Activated naive CD4-positive, alpha-beta T cell treated with anti-CD3 and anti-CD28 coated beads, Interleukin-2, amount 50 U/mL, for 24 hours (primary cell): ENCODE data around the gene TECPR2.

Experiments
- H3K27ac Mint-ChIP-seq: one replicate; pipeline ENCODE4 v1.8.0; 2021; ENCODE audit warnings: mild to moderate bottlenecking, mixed read lengths
- H3K27me3 Mint-ChIP-seq: one replicate; pipeline ENCODE4 v1.8.0; 2021; ENCODE audit warnings: mixed read lengths
- H3K36me3 Mint-ChIP-seq: one replicate; pipeline ENCODE4 v1.8.0; 2021; ENCODE audit warnings: mixed read lengths
- H3K4me1 Mint-ChIP-seq: one replicate; pipeline ENCODE4 v1.8.0; 2021; ENCODE audit warnings: mixed read lengths
- H3K4me3 Mint-ChIP-seq: one replicate; pipeline ENCODE4 v1.8.0; 2021; ENCODE audit warnings: mild to moderate bottlenecking, mixed read lengths
- H3K9me3 Mint-ChIP-seq: one replicate; pipeline ENCODE4 v1.8.0; 2021; ENCODE audit warnings: mixed read lengths

Gene TECPR2

DNA sequence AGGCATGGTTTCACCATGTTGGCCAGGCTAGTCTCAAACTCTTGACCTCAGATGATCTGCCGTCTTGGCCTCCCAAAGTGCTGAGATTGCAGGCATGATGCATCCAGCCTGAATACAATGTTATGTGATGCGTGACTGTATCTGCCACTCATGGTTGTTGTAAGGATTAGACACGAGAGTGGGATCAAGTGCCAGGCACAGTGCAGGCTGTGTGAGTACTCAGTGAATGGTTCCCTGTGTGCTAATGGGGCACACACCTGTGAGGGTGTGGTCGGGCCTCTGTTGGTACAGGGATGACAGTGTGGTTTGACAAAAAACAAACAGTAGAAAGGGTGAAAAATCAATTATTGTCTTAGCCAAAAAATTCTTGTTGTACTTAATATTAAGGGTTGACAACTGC lies 61.8 kb downstream of the TECPR2 start:
- no peak overlapping the region for H3K4me3 Mint-ChIP-seq
- no peak overlapping the region for H3K27ac Mint-ChIP-seq
- no peaks in the 10 kb centered on the region for H3K27me3 Mint-ChIP-seq
- H3K9me3 Mint-ChIP-seq, result no peaks in the 10 kb centered on the region
- H3K4me1 Mint-ChIP-seq, result no peaks in the 10 kb centered on the region
- H3K36me3 Mint-ChIP-seq, result peaks cover 6% of the 10 kb centered on the region

- H3K27me3 Mint-ChIP-seq, result no peaks in the 10 kb centered on the region
- no peaks in the 10 kb centered on the region for H3K9me3 Mint-ChIP-seq
- H3K4me1 Mint-ChIP-seq, result no peaks in the 10 kb centered on the region
- H3K36me3 Mint-ChIP-seq, result peaks cover 6% of the 10 kb centered on the region
- H3K4me3 Mint-ChIP-seq, result no peak overlapping the region
- H3K27ac Mint-ChIP-seq, result no peak overlapping the region
Measured at GRCh38 chr14:102424923-102425322, 62.2 kb downstream of the TECPR2 start.

DNA sequence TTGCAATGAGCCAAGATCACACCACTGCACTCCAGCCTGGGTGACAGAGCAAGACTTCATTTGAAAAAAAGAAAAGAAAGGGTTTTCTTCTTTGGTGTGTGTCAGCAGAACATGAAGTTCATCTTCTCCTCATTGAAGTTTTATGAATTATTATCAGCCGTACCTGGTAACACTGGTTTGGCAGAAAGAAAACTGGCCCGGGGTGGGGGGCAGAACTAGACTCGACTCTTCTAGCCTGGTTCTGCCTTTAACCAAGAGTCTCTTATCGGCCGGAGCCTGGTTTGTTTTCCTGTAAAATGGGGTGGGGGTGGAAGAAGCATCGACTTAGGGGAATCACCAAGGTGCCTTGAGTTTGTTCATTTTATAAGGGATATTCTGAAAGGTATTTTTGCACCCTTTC lies 64.1 kb downstream of the TECPR2 start:
- no peak overlapping the region for H3K27ac Mint-ChIP-seq
- no peak overlapping the region for H3K4me3 Mint-ChIP-seq
- H3K27me3 Mint-ChIP-seq, result no peaks in the 10 kb centered on the region
- H3K36me3 Mint-ChIP-seq, result peaks cover 7% of the 10 kb centered on the region
- H3K4me1 Mint-ChIP-seq, result no peaks in the 10 kb centered on the region
- H3K9me3 Mint-ChIP-seq, result no peaks in the 10 kb centered on the region

DNA sequence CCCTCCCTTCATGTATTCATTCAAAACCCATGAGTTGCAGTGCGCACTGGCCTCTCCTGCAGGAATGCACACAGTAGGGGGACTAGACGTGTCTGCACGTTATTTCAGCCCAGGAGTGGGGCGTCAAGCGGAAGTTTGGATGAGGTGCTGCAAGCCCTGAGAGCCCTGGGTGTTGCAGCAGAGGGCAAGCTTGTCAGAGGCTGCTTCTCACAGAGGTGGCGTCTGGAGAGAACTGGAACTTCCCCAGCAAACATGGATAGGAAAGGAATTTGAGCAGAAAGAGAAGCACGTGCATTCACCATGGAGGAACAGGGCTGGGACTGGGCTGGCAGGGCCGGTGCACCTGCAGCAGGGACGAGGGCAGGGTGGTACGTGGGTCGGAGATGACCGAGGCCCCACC lies 64.9 kb downstream of the TECPR2 start:
- no peaks in the 10 kb centered on the region for H3K4me1 Mint-ChIP-seq
- H3K27me3 Mint-ChIP-seq, result no peaks in the 10 kb centered on the region
- no peak overlapping the region for H3K27ac Mint-ChIP-seq
- H3K4me3 Mint-ChIP-seq, result no peak overlapping the region
- peaks cover 9% of the 10 kb centered on the region for H3K36me3 Mint-ChIP-seq
- H3K9me3 Mint-ChIP-seq, result no peaks in the 10 kb centered on the region

- H3K4me3 Mint-ChIP-seq, result no peak overlapping the region
- H3K9me3 Mint-ChIP-seq, result no peaks in the 10 kb centered on the region
- no peaks in the 10 kb centered on the region for H3K4me1 Mint-ChIP-seq
- H3K27me3 Mint-ChIP-seq, result no peaks in the 10 kb centered on the region
- peaks cover 6% of the 10 kb centered on the region for H3K36me3 Mint-ChIP-seq
- H3K27ac Mint-ChIP-seq, result no peak overlapping the region
Measured at GRCh38 chr14:102430212-102430908, 67.6 kb downstream of the TECPR2 start.

DNA sequence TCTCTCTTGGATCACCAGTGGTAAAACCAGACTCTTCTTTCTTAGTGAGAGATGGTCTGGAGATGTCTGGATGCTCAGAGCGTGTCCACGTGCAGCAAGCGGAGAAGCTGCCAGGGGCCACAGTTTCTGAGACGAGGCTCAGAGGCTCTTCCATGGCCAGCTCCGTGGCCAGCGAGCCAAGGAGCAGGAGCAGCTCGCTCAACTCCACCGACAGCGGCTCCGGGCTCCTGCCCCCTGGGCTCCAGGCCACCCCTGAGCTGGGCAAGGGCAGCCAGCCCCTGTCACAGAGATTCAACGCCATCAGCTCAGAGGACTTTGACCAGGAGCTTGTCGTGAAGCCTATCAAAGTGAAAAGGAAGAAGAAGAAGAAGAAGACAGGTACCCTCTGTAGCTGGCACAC lies 69.0 kb downstream of the TECPR2 start:
- H3K27me3 Mint-ChIP-seq, result no peaks in the 10 kb centered on the region
- peaks cover 5% of the 10 kb centered on the region for H3K36me3 Mint-ChIP-seq
- no peaks in the 10 kb centered on the region for H3K4me1 Mint-ChIP-seq
- no peak overlapping the region for H3K27ac Mint-ChIP-seq
- no peak overlapping the region for H3K4me3 Mint-ChIP-seq
- H3K9me3 Mint-ChIP-seq, result no peaks in the 10 kb centered on the region

DNA sequence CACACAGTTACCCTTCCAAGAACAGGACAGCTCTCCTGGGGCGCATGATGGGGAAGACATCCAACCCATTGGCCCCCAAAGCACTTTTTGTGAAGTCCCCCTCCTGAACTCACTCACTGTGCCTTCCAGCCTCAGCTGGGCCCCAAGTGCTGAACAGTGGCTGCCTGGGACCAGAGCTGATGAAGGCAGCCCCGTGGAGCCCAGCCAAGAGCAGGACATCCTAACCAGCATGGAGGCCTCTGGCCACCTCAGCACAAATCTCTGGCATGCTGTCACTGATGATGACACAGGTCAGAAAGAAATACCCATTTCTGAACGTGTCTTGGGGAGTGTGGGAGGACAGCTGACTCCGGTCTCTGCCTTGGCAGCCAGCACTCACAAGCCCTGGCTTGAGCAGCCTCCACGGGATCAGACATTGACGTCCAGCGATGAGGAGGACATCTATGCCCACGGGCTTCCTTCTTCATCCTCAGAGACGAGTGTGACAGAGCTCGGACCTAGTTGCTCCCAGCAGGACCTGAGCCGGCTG lies 72.0 kb downstream of the TECPR2 start:
- Mint-ChIP-seq H3K4me1 (no peaks in the 10 kb centered on the region), H3K27me3 (no peaks in the 10 kb centered on the region), H3K9me3 (no peaks in the 10 kb centered on the region), H3K4me3 (no peak overlapping the region), H3K27ac (no peak overlapping the region), H3K36me3 (peaks cover 6% of the 10 kb centered on the region)

- Mint-ChIP-seq H3K36me3 (peaks cover 6% of the 10 kb centered on the region), H3K4me1 (no peaks in the 10 kb centered on the region), H3K27ac (no peak overlapping the region), H3K4me3 (no peak overlapping the region), H3K9me3 (no peaks in the 10 kb centered on the region), H3K27me3 (no peaks in the 10 kb centered on the region)
Measured at GRCh38 chr14:102437997-102438915, 75.5 kb downstream of the TECPR2 start.

DNA sequence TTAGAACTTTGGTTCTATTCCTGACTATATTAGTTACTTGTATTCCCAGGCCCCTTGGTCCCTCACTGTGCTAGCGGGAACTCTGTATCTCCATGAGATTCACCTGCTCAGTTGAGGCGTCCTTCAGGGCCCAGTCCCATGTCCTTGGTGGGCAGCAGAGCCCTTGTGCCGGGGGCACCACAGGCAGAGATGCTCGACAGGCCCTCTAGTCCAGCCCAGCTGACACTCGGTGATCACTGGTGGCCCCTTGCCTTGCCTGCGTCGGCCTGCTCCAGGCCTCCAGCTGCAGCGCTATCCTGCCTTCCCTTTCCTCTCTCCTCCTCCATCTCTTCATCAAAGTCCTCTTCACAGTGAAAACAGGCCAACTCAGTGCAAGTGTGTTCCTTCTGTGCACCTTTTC lies 76.8 kb downstream of the TECPR2 start:
- H3K9me3 Mint-ChIP-seq, result no peaks in the 10 kb centered on the region

DNA sequence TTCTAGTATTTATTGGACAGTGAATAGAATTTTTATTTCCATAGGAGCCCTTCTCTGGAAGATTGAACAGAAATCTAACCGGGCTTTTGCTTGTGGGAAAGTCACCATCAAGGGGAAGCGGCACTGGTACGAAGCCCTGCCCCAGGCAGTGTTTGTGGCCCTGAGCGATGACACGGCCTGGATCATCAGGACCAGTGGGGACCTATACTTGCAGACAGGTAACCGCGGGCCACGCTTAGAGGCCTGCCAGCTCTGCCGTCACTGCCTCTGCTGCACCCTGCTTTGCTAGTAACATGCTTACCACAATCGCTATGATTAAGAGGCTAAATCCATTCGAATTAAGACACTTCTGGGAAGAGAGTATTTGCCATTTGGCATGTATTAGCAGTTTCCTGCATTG lies 77.7 kb downstream of the TECPR2 start:
- Mint-ChIP-seq H3K27ac (no peak overlapping the region), H3K27me3 (no peaks in the 10 kb centered on the region), H3K9me3 (no peaks in the 10 kb centered on the region), H3K36me3 (peaks cover 9% of the 10 kb centered on the region), H3K4me1 (no peaks in the 10 kb centered on the region), H3K4me3 (no peak overlapping the region)

More for the DNA sequence above, 76.8 kb downstream of the TECPR2 start:
- H3K27ac Mint-ChIP-seq, result no peak overlapping the region
- no peaks in the 10 kb centered on the region for H3K27me3 Mint-ChIP-seq
- H3K36me3 Mint-ChIP-seq, result peaks cover 7% of the 10 kb centered on the region
- no peaks in the 10 kb centered on the region for H3K4me1 Mint-ChIP-seq
- H3K4me3 Mint-ChIP-seq, result no peak overlapping the region

- H3K36me3 Mint-ChIP-seq, result peaks cover 9% of the 10 kb centered on the region
- no peak overlapping the region for H3K27ac Mint-ChIP-seq
- H3K4me1 Mint-ChIP-seq, result no peaks in the 10 kb centered on the region
- no peaks in the 10 kb centered on the region for H3K9me3 Mint-ChIP-seq
- no peaks in the 10 kb centered on the region for H3K27me3 Mint-ChIP-seq
- H3K4me3 Mint-ChIP-seq, result no peak overlapping the region
Measured at GRCh38 chr14:102442241-102443211, 79.8 kb downstream of the TECPR2 start.

DNA sequence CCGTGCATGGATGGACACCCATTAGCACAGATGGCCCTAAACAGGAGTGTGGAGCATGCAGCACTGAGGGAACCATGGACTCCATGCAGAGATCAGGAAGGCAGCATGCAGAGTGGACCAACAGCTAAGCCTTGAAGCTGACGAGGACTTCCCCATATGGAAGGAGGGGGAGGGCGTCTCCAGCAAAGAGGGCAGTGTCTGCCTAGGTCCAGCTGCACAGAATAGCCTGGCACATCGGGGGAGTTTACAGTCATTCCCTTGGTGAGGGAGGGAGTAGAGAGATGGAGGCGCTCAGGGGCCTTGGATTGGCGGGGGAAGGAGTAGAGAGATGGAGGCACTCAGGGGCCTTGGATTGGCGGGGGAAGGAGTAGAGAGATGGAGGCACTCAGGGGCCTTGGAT lies 82.3 kb downstream of the TECPR2 start:
- H3K4me1 Mint-ChIP-seq, result no peaks in the 10 kb centered on the region
- H3K27me3 Mint-ChIP-seq, result no peaks in the 10 kb centered on the region
- no peaks in the 10 kb centered on the region for H3K9me3 Mint-ChIP-seq
- no peak overlapping the region for H3K4me3 Mint-ChIP-seq
- no peak overlapping the region for H3K27ac Mint-ChIP-seq
- peaks cover 9% of the 10 kb centered on the region for H3K36me3 Mint-ChIP-seq

- no peaks in the 10 kb centered on the region for H3K9me3 Mint-ChIP-seq
- peaks cover 10% of the 10 kb centered on the region for H3K36me3 Mint-ChIP-seq
- no peak overlapping the region for H3K27ac Mint-ChIP-seq
- no peak overlapping the region for H3K4me3 Mint-ChIP-seq
- H3K4me1 Mint-ChIP-seq, result no peaks in the 10 kb centered on the region
- no peaks in the 10 kb centered on the region for H3K27me3 Mint-ChIP-seq
Measured at GRCh38 chr14:102445641-102446040, 82.9 kb downstream of the TECPR2 start.

DNA sequence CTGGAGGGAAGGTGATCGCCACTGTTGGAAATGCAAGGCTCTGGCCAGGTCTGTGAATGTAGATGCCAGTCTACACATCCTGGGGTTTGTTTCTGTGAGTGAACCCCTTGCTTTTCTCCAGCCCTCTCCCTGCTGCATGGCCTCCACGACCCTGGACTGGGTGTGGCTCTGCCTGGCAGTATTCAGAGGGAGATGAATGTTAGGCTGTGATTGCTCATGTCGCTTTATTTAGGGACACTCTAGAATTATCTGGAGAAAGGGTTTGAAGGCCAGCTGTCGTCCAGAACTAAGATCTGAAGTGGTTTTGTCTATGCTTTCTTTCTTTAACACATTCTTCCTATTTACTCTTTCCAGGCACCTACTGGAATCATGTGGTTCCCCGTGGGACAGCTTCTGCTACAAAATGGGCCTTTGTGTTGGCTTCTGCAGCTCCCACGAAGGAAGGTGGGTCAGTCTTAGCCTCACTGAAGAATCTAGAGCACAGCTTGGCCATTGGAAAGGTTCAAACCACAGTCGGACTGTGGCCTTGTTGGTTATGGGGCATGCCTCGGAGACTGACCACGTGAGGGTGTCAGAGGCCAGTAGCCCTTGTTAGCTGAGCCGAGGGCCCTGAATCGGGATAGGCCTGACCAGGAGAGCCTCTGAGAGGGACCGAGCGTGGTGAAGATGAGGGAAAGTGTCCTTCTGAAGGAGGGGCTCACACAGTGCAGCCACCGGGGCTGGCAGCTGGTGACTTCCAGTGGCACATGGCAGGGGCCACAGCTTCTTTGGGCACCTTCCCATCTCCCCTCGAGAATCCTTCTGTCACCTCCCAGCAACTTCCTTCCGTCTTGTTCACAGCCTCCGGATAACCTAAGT lies 87.7 kb downstream of the TECPR2 start:
- H3K36me3 Mint-ChIP-seq, result peaks cover 9% of the 10 kb centered on the region
- H3K27ac Mint-ChIP-seq, result peak overlapping the region; percentile 70
- no peak overlapping the region for H3K4me3 Mint-ChIP-seq
- H3K9me3 Mint-ChIP-seq, result no peaks in the 10 kb centered on the region
- H3K4me1 Mint-ChIP-seq, result no peaks in the 10 kb centered on the region
- no peaks in the 10 kb centered on the region for H3K27me3 Mint-ChIP-seq

- H3K4me1 Mint-ChIP-seq, result no peaks in the 10 kb centered on the region
- H3K27ac Mint-ChIP-seq, result no peak overlapping the region
- H3K27me3 Mint-ChIP-seq, result no peaks in the 10 kb centered on the region
- no peak overlapping the region for H3K4me3 Mint-ChIP-seq
- peaks cover 9% of the 10 kb centered on the region for H3K36me3 Mint-ChIP-seq
- no peaks in the 10 kb centered on the region for H3K9me3 Mint-ChIP-seq
Measured at GRCh38 chr14:102451064-102451352, 88.3 kb downstream of the TECPR2 start.
